CD4-positive, alpha-beta T cell treated with Interleukin-21 for 1 hour (primary cell): ENCODE measurements around the gene MLKL.
"Not testable (repeated sequence)": the region's sequence is repeated elsewhere in the genome, so short reads cannot be mapped to it uniquely, and the experiment has no call there.

Experiments used
- DNase-seq: peaks from one replicate; pipeline ENCODE4 v3.0.0-alpha.2; 2020

Gene MLKL

GRCh38 chr16:74695450-74696422 lies 4.9 kb downstream of the MLKL start:
- peak; percentile 86 for DNase-seq

GRCh38 chr16:74691093-74691855 lies 9.4 kb downstream of the MLKL start:
- no peak for DNase-seq

GRCh38 chr16:74682556-74682955 lies 18.1 kb downstream of the MLKL start:
- DNase-seq = no peak

GRCh38 chr16:74680681-74681080 lies 20.0 kb downstream of the MLKL start:
- DNase-seq = no peak

- no peak for DNase-seq
Measured at GRCh38 chr16:74679983-74680382, 20.7 kb downstream of the MLKL start.

- no peak for DNase-seq
Measured at GRCh38 chr16:74677868-74678267, 22.8 kb downstream of the MLKL start.

- DNase-seq = no peak
Measured at GRCh38 chr16:74673876-74674275, 26.8 kb downstream of the MLKL start.

- not testable (repeated sequence) for DNase-seq
Measured at GRCh38 chr16:74668877-74669276, 31.8 kb downstream of the MLKL start.

GRCh38 chr16:74667255-74667700 lies 33.4 kb downstream of the MLKL start:
- peak; percentile 10 for DNase-seq

GRCh38 chr16:74666425-74667254 lies 34.0 kb downstream of the MLKL start, which contains the start of gene RFWD3:
RFWD3 (minus strand) TSS chr16:74666877; CDS start chr16:74661449, 5,428 bp downstream.
- DNase-seq = peak; percentile 99

GRCh38 chr16:74666010-74666421 lies 34.6 kb downstream of the MLKL start:
- no peak for DNase-seq

GRCh38 chr16:74661064-74661463 lies 39.6 kb downstream of the MLKL start:
- no peak for DNase-seq

- no peak for DNase-seq
Measured at GRCh38 chr16:74660383-74660782, 40.3 kb downstream of the MLKL start.

- no peak for DNase-seq
Measured at GRCh38 chr16:74659041-74659440, 41.6 kb downstream of the MLKL start.

- DNase-seq = no peak
Measured at GRCh38 chr16:74657870-74658642, 42.6 kb downstream of the MLKL start.

GRCh38 chr16:74654536-74655050 lies 46.1 kb downstream of the MLKL start:
- no peak for DNase-seq

GRCh38 chr16:74652883-74653282 lies 47.8 kb downstream of the MLKL start:
- DNase-seq = not testable (repeated sequence)

GRCh38 chr16:74652249-74652648 lies 48.4 kb downstream of the MLKL start:
- no peak for DNase-seq

- DNase-seq = no peak
Measured at GRCh38 chr16:74651841-74652240, 48.8 kb downstream of the MLKL start.

GRCh38 chr16:74650966-74651567 lies 49.6 kb downstream of the MLKL start:
- peak; percentile 19 for DNase-seq

GRCh38 chr16:74649839-74650504 lies 50.7 kb downstream of the MLKL start:
- DNase-seq = no peak
